Mammary epithelial cell (primary cell): Measurements from ENCODE around the gene SPATA1.

Experiments
- EZH2 ChIP-seq: IDR thresholded peaks from 2 replicates; pipeline ENCODE4 v1.6.1; 2012; ENCODE audit warnings: low read length, inconsistent platforms, borderline replicate concordance
- TF ChIP-seq, protein P1 (sequence below), 2 donors: IDR thresholded peaks in 1 of 2; conservative IDR thresholded peaks in 1 of 2; 2 replicates each; pipeline ENCODE4 v1.5.1; 2011 to 2012; ENCODE audit warnings: inconsistent platforms in 2 of 2, low read length in 2 of 2, mild to moderate bottlenecking in 2 of 2, control low read depth in 1 of 2, low read depth in 1 of 2; ENCODE audit not compliant: insufficient read depth in 1 of 2; ENCODE audit errors: extremely low read depth in 1 of 2

DNA sequence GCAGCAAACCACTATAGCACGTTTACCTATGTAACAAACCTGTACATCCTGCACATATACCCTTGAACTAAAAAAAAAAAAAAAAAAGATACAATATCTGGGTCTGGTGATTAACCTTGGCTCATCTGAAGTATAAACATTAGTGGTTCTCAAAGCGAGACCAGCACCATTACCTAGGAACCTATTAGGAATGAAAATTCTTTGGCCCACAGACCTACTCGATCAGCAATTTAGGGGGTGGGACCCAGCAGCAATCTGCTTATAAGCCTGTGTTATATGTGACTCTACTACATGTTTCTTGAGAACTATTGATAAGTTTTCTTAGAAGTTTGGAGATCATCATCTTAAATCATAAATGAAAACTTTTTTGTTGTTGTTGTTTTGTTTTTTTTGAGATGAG, 9.7 kb upstream of the SPATA1 start:
- TF ChIP-seq, protein P1, sequence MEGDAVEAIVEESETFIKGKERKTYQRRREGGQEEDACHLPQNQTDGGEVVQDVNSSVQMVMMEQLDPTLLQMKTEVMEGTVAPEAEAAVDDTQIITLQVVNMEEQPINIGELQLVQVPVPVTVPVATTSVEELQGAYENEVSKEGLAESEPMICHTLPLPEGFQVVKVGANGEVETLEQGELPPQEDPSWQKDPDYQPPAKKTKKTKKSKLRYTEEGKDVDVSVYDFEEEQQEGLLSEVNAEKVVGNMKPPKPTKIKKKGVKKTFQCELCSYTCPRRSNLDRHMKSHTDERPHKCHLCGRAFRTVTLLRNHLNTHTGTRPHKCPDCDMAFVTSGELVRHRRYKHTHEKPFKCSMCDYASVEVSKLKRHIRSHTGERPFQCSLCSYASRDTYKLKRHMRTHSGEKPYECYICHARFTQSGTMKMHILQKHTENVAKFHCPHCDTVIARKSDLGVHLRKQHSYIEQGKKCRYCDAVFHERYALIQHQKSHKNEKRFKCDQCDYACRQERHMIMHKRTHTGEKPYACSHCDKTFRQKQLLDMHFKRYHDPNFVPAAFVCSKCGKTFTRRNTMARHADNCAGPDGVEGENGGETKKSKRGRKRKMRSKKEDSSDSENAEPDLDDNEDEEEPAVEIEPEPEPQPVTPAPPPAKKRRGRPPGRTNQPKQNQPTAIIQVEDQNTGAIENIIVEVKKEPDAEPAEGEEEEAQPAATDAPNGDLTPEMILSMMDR (conservative IDR thresholded peaks at IDR 0.05 in 1 of 2, IDR thresholded peaks at IDR 0.05 in 1 of 2; ENCODE audit: extremely low read depth in 1 of 2, insufficient read depth in 1 of 2, low read depth in 1 of 2, low read length in 2 of 2) = no peak
- no peak for TF ChIP-seq EZH2
